Measurements from ENCODE around the gene ZNF121.

- TF ChIP-seq, protein P1, sequence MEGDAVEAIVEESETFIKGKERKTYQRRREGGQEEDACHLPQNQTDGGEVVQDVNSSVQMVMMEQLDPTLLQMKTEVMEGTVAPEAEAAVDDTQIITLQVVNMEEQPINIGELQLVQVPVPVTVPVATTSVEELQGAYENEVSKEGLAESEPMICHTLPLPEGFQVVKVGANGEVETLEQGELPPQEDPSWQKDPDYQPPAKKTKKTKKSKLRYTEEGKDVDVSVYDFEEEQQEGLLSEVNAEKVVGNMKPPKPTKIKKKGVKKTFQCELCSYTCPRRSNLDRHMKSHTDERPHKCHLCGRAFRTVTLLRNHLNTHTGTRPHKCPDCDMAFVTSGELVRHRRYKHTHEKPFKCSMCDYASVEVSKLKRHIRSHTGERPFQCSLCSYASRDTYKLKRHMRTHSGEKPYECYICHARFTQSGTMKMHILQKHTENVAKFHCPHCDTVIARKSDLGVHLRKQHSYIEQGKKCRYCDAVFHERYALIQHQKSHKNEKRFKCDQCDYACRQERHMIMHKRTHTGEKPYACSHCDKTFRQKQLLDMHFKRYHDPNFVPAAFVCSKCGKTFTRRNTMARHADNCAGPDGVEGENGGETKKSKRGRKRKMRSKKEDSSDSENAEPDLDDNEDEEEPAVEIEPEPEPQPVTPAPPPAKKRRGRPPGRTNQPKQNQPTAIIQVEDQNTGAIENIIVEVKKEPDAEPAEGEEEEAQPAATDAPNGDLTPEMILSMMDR (conservative IDR thresholded peaks at IDR 0.05; ENCODE audit: low read length) = no peak
- TF ChIP-seq EZH2phosphoT487 (IDR thresholded peaks at IDR 0.05; ENCODE audit: borderline replicate concordance, low read depth, low read length) = no peak
Measured at GRCh38 chr19:9608912-9609311, 24.6 kb upstream of the ZNF121 start.
